ENCODE results near the gene TBL1XR1.
"Not testable (repeated sequence)": the region's sequence is repeated elsewhere in the genome, so short reads cannot be mapped to it uniquely, and the experiment has no call there.

TBL1XR1 gene

DNA sequence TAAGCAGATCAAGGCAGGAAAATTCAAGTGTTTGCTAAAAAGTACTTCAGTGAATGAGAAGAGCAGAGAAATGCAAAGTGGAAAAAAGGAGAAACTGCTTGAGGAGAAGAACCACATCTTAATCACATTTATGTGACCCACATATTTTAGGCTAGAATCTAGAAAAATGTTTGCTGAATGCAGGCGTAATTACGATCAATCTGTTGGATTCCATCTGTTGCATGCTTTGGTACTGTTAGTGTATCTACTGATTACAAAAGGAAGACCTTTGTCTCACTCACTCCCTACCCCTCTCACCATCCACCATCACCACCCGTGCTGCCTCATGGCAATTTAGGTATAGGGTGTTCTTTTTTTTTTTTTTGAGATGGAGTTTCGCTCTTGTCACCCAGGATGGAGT, 9.7 kb upstream of the TBL1XR1 start:
- no peak for DNase-seq

GRCh38 chr3:177203689-177204395, 6.6 kb upstream of the TBL1XR1 start:
- no peak for DNase-seq

- not testable (repeated sequence) for DNase-seq
Observed at GRCh38 chr3:177203016-177203415, 5.7 kb upstream of the TBL1XR1 start.

DNA sequence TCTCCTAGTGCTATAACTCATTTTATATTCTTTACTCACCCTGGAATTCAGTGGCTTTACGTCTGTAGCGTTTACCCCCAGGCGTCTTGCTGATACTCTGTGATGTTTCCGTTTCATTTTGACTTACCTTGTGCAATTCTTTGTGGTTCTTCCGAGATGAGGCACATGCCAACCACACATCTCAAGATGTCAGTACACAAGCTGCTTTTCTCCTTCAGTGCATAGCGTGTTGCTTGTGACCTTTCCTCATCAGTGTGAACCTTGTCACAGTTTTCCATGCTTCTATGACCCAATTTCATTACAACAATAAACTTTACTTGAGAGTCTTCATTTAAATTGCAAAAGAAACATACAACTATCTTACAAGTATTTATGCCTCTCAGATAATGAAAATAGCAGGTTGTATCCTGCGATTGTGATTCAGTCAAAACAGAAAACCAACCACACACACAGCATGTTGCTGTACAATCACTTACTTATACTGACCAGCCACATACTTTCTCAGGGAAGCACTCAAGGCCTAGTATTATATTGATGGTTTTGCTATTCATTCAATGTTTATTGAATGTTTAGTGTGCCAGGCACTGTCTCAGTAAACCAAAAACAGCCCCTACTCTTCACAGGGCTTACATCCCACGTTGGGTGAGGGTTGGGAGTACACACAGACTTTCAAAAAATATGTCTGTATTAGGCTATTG, 4.6 kb upstream of the TBL1XR1 start:
- no peak for DNase-seq

DNA sequence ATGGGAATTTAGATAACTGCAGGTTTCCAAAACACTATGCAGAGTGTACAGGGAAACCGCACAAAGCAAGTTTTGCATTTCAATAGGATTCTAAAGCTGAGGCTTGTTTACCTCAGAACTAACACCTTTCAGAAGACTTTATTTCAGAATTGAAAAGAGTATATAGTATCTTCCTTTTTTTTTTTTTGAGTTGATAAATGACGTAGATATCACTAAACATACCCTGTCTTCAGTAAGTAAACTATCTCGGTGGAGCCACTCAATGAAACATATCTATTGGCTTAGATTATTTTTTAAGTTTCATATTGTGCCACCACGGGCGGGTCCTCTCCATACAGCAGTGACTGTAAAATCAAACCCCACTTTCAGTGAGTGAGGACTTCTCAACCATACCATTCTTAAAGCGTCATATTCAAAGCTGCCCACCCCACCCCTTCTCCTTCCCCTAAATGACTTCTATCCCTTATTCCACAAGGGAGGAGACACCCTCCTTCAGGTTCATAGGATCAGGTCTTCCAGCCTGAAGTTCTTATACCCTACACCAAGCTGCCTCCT, 2.0 kb upstream of the TBL1XR1 start:
- peak; percentile 54 for DNase-seq

- DNase-seq: no peak
Observed at GRCh38 chr3:177197727-177198460, 612 bp upstream of the TBL1XR1 start.

GRCh38 chr3:177196456-177197040, 734 bp downstream of the TBL1XR1 start:
- DNase-seq: peak; percentile 90

GRCh38 chr3:177196008-177196455, 1.2 kb downstream of the TBL1XR1 start:
- DNase-seq: no peak

GRCh38 chr3:177195242-177195991, 1.9 kb downstream of the TBL1XR1 start:
- DNase-seq: peak; percentile 71

DNA sequence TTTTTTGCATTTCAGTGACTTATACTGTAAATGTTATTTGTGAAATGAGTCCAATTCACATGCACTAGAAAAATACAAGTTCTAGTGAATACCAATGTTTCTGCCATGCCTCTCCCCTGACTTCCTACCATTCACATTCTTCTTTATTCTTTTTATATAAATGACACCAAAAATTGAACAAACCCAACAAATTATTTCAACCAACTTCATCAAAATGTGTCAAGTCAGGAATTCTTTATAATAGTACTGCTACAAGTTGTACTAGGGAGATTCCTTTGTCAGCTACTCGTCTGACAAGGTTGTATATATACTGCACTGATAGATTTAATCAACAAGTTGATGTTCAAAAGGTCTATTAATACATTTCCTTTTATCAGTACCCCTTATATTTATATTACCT, 3.0 kb downstream of the TBL1XR1 start:
- DNase-seq: no peak

- peak; percentile 54 for DNase-seq
Observed at GRCh38 chr3:177193688-177194268, 3.5 kb downstream of the TBL1XR1 start.

- DNase-seq: peak; percentile 54
Observed at GRCh38 chr3:177193275-177193674, 4.0 kb downstream of the TBL1XR1 start.

- no peak for DNase-seq
Observed at GRCh38 chr3:177190756-177191681, 6.3 kb downstream of the TBL1XR1 start.

- DNase-seq: not testable (repeated sequence)
Observed at GRCh38 chr3:177190184-177190583, 7.1 kb downstream of the TBL1XR1 start.

DNA sequence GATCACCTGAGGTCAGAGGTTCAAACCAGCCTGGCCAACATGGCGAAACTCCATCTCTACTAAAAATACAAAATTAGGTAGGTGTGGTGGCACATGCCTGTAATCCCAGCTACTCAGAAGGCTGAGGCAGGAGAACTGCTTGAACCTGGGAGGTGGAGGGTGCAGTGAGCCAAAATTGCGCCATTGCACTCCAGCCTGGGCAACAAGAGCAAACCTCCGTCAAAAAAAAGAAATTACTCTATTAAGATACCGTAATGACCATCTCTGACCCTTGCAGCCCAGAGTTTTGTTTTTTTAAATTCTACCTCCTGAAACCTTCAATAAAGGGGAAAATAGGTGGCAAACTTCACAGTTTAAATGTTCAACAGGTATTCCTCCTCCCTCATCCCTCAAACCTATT, 9.0 kb downstream of the TBL1XR1 start:
- DNase-seq: not testable (repeated sequence)

DNA sequence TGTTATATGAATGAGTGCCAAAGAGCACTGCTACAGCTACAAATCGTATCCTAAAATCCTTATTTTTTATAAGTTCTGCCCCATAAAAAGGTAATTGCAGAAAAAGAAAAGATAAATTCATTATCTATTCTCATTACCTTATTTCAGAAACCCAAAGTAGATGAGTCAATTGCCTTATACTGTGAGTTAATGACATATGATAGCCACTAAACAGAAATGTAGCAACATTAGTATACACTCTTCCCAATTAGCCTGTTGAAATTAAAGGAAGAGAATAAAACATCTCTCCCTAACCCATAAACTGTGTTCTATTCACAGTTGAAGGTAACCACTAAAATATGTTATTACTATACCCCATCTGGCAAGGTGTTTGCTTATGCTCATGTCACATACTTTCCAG, 11.0 kb downstream of the TBL1XR1 start:
- DNase-seq: no peak

DNA sequence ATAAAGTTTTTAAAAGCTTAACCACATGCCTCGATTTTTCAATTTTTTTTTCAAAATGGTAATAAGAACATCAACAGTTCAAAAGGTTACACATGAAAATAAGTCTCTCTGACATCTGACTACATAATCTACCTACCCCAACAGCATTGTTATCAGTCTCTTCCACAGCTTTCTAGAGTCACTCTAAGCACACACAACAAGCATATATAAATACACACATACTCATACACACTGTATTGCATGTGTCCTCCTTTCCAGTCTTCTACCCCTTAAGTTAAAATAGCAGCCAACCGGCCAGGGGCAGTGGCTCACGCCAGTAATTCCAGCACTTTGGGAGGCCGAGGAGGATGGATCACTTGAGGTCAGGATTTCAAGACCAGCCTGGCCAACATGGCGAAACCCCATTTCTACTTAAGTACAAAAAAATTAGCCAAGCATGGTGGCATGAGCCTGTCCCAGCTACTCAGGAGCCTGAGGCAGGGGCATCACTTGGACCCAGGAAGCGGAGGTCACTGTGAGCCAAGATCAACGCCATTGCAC, 12.2 kb downstream of the TBL1XR1 start:
- peak; percentile 53 for DNase-seq

DNA sequence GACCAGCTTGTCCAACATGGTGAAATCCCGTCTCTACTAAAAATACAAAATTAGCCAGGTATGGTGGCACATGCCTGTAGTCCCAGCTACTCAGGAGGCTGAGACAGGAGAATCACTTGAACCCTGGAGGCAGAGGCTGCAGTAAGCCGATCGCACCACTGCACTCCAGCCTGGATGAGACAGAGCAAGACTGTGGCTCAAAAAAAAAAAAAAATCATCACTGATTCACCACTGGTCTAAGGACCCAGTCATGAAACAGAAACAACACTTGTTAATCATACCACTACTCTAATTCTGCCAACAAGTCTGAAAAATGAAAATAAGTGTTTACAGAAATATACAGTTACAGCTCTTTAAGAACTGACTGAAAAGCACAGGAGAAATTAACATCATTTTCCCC, 12.7 kb downstream of the TBL1XR1 start:
- not testable (repeated sequence) for DNase-seq

GRCh38 chr3:177182352-177182751, 14.9 kb downstream of the TBL1XR1 start:
- DNase-seq: no peak

DNA sequence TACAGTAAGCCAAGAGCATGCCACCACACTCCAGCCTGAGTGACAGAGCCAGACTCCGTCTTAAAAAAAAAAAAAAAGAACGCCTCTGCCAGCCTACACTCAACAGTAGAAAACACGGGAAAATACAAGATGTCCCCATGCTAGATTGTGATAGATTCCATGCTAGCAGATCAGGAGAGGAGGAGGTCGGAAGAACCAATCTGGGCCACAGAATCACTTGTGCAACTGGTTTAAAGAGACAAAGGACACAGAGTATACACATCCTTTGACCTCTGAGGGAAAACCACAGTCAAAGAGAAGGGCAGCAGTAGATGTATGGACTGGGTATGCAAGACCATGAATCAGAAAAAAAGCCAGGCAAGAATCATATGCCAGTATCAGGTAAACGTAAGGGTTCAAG, 15.9 kb downstream of the TBL1XR1 start:
- DNase-seq: no peak
